HS-5 (cell line): Measurements from ENCODE around the gene CRB1.
A peak's percentile ranks its signal among the peaks of the same experiment; 100 is the strongest.
"Not testable (repeated sequence)": the region's sequence is repeated elsewhere in the genome, so short reads cannot be mapped to it uniquely, and the experiment has no call there.

Experiments
- DNase-seq: peaks from one replicate; pipeline ENCODE4 v3.0.0-alpha.2; 2012; ENCODE audit warnings: low read depth

Gene CRB1

DNA sequence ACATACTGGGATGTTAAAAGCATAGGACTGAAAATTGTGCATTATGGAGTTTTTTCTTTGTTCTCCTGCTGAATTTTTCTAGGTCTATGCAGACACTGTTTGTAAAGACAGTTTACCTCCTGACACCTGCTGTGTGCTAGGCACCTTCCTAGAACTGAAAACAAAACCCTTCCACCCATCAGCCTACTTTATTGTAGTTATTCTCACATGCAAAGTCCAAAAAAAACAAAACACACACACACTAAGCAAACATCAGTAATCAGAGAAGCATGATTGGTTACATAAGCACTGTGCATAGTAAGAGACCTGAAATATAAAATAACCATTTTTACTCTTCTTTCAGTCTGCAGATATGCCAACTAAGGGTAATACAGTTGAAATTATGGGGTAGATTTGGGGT, 195.1 kb downstream of the CRB1 start:
- DNase-seq, result no peak

- no peak for DNase-seq
Observed at GRCh38 chr1:197464044-197464443, 196.0 kb downstream of the CRB1 start.

DNA sequence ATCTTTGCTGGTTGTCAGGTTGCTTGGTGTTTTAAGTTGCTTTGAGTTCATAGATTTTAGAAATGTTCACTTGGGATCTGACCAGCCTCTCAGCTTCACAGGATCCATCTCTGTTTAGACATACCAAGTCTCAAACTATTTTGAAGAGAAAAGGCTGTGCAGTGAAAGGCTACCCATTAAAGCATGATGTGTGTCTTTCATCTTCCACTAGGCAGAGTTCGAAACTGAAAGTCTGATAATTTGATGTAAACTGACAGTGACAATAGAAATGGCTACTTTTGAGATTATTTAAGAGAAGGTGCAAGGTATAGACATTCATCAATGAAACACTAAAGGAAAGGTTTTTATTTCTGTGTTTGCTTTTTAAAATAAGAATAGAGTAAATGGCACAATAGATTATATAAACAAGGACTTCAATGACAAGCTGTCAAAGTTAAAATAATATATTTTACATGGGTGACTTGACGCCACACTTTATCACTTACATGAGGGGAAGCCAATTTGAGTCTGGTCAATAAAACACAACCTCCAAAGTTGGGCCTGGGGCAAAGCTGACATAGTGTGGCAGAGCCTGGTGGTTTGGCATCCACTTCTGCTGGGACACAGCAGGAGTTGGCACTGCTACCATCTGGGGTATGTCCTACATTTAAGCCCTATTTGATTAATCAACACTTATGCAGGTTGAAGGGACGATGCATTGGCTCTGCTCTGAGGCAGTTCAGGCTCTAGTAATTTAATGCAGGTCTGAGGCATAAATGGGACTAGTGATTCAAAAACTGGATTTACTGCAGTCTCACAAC, 197.7 kb downstream of the CRB1 start:
- DNase-seq, result no peak

- DNase-seq, result no peak
Observed at GRCh38 chr1:197466813-197467212, 198.8 kb downstream of the CRB1 start.

- DNase-seq, result no peak
Observed at GRCh38 chr1:197467881-197468280, 199.8 kb downstream of the CRB1 start.

GRCh38 chr1:197468543-197469175, 200.6 kb downstream of the CRB1 start:
- DNase-seq, result no peak

- DNase-seq, result no peak
Observed at GRCh38 chr1:197469620-197470210, 201.7 kb downstream of the CRB1 start.

- no peak for DNase-seq
Observed at GRCh38 chr1:197470330-197470729, 202.3 kb downstream of the CRB1 start.

GRCh38 chr1:197471248-197471985, 203.4 kb downstream of the CRB1 start:
- no peak for DNase-seq

DNA sequence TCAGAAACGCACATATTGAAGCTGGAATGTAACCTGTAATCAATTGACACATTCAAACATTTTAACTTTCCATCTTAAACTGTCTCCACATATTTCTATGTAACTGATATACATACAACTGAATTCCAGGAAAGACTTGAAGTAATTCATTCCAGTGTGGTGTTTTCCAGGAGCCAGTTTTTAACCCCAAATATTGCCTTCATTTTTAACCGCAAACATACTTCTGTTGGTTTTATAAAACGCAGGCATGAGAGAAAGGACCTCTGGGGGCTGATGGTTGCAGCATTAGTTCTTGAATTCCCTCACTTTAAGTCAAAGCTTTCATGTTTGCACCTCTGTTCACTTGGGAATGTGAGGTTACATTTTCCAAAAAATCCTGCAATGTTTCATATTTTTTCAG, 204.1 kb downstream of the CRB1 start:
- no peak for DNase-seq

DNA sequence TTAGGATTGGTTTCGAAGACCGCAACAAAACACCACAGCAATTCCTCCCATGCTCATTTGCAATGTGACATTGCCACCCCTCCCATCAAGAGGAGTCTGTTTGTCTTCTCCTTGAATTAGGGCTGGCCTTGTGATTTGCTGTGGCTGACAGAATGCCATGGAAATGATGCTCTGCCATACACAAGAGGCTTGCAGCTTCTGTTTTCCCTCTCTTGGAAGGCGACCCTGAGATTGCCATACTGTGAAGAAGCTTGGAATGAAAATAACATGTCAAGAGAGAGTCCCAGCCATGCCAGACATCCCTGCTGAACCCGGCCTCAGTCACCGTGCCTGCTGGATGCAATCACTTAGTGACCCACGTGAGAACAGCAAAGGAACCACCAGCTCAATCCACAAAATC, 212.4 kb downstream of the CRB1 start:
- DNase-seq, result no peak

DNA sequence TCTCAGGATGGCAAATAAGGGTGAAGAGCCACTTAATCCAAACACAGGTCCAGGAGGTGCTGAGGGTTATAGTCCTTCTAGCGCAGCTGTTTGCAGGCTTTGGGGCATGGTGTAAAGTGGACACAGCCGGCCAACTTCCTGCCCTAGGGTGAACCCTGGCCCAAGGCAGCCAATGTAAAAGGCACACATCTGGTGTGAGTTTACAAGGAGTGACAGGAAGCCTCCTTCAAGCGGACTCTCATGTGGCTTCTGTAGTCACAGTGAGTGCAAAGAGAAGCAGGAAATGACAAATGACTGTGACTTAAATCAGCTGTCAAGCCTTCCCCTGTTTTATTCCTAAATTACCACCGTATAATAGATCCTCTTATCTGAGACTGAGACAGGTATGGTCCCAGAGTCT, 213.0 kb downstream of the CRB1 start:
- DNase-seq, result no peak

- DNase-seq, result no peak
Observed at GRCh38 chr1:197485790-197486189, 217.7 kb downstream of the CRB1 start.

GRCh38 chr1:197486946-197487345, 218.9 kb downstream of the CRB1 start:
- DNase-seq, result no peak

- not testable (repeated sequence) for DNase-seq
Observed at GRCh38 chr1:197491505-197491904, 223.5 kb downstream of the CRB1 start.

GRCh38 chr1:197496722-197497121, 228.7 kb downstream of the CRB1 start:
- DNase-seq, result no peak

DNA sequence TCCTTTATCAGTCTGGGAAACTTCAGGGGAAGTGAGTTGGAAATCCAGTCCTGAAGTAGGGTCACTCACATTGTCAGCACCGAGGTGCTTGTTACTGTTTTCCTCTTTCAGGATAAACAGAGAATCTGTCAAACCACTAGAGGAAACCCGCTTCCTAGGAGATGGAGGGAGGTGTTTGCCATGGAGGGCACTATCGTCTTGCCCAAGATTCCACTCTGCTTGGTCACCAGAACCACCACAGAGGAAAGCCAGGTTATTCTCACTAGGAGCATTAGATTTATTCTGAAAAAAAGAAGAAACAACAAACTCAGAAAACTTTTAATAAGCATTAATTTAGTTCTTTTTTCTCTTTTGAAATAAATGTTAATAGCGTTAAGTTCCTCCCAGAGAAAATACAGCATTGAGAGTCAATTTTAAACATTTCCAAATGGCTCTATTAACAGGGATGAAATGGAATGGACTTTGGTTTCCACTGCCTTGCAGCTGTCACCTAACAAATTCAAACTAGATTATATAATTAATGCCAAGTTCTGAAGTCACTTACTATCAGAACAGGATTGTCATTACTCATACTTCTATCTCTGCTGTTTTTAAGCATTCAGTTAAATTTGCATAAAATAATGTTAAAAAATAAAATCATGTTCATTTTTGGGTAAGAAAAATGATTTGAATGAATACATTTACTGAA, 242.8 kb downstream of the CRB1 start:
- no peak for DNase-seq

- no peak for DNase-seq
Observed at GRCh38 chr1:197515421-197515820, 247.4 kb downstream of the CRB1 start.

GRCh38 chr1:197519741-197520334, 251.8 kb downstream of the CRB1 start:
- DNase-seq, result no peak

GRCh38 chr1:197521118-197521739, 253.2 kb downstream of the CRB1 start:
- peak; percentile 15 for DNase-seq

- no peak for DNase-seq
Observed at GRCh38 chr1:197526736-197527371, 258.8 kb downstream of the CRB1 start.
